Dedifferentiated amniotic fluid mesenchymal stem cell (primary cell): ENCODE results near the gene ADAMTS19.
A peak's percentile ranks its signal among the peaks of the same experiment; 100 is the strongest.
"Not testable (repeated sequence)": the region's sequence is repeated elsewhere in the genome, so short reads cannot be mapped to it uniquely, and the experiment has no call there.

Experiments
- DNase-seq: peaks from one replicate; pipeline ENCODE4 v3.0.0-alpha.2; 2016; ENCODE audit errors: extremely low spot score

Gene ADAMTS19

DNA sequence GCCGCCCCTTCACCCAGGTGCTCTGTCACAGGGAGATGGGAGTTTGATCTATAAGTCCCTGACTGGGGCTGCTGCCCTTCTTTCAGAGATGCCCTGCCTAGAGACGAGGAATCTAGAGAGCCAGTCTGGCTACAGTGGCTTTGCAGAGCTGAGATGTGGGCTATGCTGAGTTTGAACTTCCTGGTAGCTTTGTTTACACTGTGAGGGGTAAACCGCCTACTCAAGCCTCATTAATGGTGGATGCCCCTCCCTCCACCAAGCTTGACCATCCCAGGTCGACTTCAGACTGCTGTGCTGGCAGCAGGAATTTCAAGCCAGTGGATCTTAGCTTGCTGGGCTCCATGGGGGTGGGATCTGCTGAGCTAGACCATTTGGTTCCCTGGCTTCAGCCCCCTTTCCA, 124.4 kb downstream of the ADAMTS19 start:
- DNase-seq = not testable (repeated sequence)

- no peak for DNase-seq
Measured at GRCh38 chr5:129591508-129592160, 131.5 kb downstream of the ADAMTS19 start.

DNA sequence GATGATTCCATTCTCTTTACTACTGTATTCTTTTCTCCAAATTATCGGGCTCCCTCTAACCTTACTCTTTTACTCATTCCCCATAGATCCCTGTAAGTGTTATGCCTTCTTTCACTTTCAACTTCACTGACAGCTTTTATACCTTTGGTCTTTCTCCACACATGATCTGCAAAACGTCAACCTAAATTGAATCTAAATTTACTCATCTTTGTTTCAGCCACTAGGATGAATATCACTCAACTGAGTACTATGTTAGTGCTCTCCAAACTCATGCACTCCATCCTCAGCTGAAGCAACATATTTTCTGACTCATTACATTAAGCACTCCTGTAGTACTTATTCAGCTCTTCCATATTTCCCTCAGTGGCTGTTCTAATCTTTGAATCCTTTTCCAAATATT, 133.4 kb downstream of the ADAMTS19 start:
- DNase-seq = no peak

DNA sequence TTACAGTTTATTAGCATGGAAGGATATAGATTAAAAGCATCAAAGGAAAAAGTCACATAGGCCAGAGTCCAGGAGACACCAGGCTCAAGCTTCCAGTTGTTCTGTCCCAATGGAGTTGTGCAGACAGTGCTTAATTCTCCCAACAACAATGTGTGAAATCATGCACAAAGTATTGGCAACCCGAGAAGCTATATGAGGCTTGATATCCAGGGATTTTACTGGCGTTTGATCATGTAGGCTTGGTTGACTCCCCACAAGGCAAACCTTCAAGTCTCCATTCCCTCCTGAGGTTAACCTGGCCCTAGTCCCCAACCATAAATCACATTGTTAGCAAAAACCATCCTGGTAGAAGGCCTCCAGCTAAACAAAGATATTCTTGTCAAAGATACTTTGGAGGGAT, 141.5 kb downstream of the ADAMTS19 start:
- DNase-seq = no peak

GRCh38 chr5:129608350-129608749, 148.3 kb downstream of the ADAMTS19 start:
- no peak for DNase-seq

DNA sequence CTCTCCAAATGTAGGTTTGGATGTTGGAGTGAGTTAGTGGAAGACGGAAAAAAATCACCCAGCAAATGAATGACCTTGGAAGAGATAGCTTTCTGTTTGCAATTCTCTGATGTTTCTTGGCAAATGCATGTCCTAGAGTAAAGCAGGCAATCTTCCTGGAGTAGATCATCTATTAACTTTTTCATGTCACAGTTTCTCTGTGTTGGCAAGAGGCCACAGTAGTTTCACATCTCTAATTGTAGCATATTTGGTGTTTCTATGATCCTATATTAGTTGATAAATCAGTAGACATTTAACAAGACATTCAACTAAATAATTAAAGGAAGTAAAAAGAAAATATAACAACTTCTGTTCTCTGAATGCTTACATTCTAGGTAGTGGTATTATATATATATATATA, 149.6 kb downstream of the ADAMTS19 start:
- DNase-seq = no peak

GRCh38 chr5:129616517-129616916, 156.4 kb downstream of the ADAMTS19 start:
- no peak for DNase-seq

- DNase-seq = no peak
Measured at GRCh38 chr5:129617206-129617605, 157.1 kb downstream of the ADAMTS19 start.

DNA sequence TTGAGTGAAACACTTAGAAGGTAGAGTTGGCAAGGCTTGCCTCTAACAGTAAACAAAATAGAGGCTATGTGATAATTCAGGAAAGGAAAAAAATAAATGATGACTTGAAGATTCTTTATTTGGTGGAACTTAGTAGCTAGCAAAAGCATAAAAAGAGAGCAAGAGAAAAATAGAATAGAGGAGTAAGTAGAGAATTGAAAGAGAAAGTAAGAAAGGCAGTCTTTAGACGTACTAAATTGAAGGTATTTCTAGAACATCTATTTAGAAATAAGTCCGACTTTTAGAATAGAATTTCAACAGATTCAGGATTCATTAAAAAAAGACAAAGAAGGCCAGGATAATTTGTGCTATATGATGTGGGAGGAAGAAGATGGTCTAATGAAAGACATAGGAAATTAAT, 159.7 kb downstream of the ADAMTS19 start:
- no peak for DNase-seq

DNA sequence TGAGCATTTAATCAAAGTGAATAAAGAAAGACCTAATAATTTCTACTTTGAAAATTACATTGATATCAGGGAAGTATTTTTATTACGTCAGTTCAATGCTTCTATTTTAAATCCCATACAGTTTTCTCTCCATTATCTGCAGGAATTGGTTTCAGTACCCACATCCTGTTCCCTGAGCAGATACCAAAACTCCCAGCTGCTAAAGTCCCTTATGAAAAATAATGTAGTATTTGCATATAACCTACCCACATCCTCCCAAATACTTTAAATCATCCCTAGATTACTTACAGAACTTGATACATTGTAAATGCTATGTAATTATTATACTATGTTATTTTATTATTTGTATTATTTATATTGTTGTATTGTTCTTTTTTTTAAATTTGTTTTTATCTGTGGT, 162.4 kb downstream of the ADAMTS19 start:
- no peak for DNase-seq

DNA sequence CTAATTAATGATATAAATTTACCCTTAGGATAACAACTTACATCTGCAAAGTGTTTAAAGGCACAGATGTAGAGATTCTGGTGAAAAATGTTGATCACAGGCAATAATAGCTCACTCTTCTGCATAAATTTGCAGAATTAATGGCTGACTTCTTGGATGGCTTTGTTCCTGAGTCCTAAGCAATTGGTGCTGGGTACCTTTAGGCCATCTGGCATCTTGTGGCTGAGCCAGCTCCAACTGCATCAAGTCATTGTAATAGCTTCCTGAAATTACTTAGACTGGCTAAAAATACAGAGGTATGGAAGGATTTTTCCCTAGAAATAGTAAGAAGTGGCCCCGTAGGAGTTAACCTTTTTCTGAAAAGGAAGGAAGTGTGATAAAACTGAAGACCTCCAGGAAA, 169.5 kb downstream of the ADAMTS19 start:
- DNase-seq = no peak

DNA sequence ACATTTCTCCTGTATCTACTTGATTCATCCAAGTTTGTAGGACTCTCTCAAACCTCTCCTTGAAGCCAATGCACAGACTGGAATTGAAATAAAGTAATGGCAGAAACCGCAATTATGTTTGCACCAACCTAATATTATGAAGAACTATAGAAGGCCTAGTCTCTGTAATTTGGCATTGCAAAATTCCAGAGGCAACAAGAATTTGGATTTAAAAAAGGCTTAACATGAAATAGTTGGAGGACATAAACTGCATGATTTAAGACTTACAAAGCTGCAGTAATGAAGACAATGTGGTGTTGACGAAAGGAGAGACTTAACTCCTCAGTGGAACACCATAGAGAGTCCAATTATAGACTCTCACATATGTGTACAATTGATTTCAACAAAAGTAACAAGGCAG, 170.0 kb downstream of the ADAMTS19 start:
- DNase-seq = no peak

DNA sequence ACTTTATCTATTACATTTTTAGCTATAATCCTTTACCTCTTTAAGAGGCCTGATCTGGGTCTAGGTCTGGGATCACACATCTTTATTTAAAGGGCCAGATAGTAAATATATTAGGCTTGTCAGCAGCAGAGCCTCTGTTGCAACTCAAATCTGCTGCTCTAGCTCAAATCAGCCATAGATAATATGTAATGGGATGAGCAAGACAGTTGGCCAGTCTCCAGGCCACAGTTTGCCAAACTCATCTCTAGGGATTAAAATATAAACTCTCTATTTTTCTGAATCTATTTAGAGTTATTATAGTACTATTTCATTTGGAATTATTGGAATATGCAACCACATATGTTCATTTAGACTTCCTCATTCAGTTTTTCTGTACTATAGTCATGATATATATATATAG, 171.9 kb downstream of the ADAMTS19 start:
- DNase-seq = no peak

DNA sequence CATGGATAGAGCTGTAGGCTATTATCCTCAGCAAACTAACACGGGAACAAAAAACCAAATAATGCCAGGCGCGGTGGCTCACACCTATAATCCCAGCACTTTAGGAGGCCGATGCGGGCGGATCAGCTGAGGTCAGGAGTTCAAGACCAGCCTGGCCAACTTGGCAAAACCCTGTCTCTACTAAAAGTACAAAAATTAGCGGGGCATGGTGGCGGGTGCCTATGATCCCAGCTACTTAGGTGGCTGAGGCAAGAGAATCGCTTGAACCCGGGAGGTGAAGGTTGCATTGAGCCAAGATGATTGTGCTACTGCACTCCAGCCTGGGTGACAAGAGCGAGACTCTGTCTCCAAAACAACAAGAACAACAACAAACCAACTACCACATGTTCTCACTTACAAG, 177.4 kb downstream of the ADAMTS19 start:
- not testable (repeated sequence) for DNase-seq

DNA sequence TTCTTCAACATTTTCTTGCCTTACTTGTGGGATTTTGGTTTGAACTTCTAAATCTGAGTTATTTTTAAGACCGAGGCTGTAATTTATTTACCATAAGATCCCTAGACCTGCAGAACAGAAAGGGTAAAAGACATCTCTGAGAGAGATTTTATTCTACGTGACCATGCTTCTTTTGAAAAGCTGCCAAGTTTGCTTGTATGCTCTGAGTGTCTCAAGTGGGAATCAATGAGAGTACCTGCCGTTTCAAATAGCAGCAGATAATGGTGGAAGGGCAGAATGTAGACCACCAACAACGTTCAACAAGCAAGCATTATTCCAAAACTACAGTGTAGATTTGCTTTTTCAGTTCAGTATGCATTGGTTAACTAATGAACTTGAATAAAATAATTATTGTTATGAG, 179.2 kb downstream of the ADAMTS19 start:
- DNase-seq = no peak

- DNase-seq = no peak
Measured at GRCh38 chr5:129652349-129653056, 192.4 kb downstream of the ADAMTS19 start.

GRCh38 chr5:129653057-129653375, 192.9 kb downstream of the ADAMTS19 start:
- no peak for DNase-seq

DNA sequence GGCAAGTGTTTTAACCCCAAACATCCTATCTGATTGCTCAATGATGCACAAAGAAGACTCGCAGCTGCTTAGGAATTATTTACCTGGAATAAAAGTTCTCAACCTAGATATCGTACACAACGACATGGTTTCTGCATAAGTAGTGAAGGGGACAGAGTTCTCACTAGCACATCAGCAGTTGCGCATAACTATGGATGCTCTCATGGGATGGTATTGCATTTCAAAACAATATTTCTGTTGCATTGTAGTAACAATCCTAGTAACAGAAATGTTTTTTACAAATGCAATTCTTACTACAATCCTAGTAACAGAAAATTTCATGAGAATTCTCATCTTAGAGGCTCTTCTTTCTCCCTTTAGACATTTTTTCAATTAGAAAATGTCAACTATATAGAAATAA, 193.3 kb downstream of the ADAMTS19 start:
- DNase-seq = no peak

DNA sequence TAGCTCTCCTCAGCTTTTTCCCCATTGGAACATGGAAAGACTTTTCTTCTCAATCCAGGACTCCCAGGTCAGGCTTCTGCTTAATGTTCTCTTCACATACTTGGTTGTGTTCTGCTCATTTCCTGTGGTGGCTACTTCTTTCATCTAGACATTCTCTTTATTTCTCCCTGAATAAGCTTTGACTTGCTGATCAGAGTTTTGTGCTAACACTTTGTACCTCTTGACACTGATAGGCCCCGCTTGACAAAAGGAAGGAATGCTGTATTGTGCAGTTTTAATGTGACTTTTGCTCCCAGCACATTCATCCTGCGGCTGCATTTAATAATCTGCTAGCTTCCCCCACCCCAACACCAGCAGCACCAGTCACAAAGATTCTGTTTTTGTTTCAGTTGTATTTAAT, 196.9 kb downstream of the ADAMTS19 start:
- DNase-seq = no peak

- no peak for DNase-seq
Measured at GRCh38 chr5:129658801-129659200, 198.7 kb downstream of the ADAMTS19 start.

- no peak for DNase-seq
Measured at GRCh38 chr5:129661366-129662035, 201.4 kb downstream of the ADAMTS19 start.

DNA sequence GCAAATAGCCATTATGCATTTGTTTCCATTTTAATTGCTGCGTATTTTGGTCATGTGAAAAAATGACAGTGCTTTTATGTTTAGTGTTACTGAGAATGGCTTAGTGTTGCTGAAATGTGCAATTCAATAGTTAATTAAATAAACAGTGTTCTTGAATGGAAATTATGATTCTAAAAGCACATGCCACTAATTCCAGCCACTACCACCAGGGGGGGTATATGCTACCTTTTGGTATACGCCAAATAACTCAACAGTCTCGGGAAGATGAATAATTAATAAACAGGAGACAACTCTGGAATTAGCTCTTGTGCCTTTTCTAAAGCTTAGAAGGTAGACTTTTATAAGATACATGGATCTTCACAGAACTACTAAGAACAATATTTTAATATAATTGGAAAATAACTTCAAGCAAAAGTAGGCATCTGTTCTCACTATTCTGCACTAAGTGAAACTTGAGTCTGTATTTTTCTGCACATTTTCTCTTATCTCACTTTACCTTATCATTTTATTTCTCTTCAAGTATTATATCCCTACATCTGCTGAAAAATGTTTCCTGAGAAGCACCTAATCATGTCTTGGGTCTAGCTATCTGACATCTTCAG, 204.3 kb downstream of the ADAMTS19 start:
- DNase-seq = no peak

GRCh38 chr5:129670957-129671500, 210.9 kb downstream of the ADAMTS19 start:
- peak; percentile 69 for DNase-seq
